IPS-18a (cell line): Measurements from ENCODE around the gene MPV17.

Experiments
- H3K27ac ChIP-seq: one replicate; pipeline ENCODE4 v1.5.1; 2013; ENCODE audit warnings: low read length
- H3K27me3 ChIP-seq: one replicate; pipeline ENCODE4 v1.6.1; 2013; ENCODE audit warnings: mild to moderate bottlenecking, low read length; ENCODE audit not compliant: control insufficient read depth, insufficient read depth
- H3K36me3 ChIP-seq: one replicate; pipeline ENCODE4 v1.6.1; 2013; ENCODE audit warnings: low read depth, low read length; ENCODE audit not compliant: control insufficient read depth
- H3K4me1 ChIP-seq: one replicate; pipeline ENCODE4 v1.6.1; 2013; ENCODE audit warnings: low read depth, low read length; ENCODE audit not compliant: control insufficient read depth
- H3K4me3 ChIP-seq: one replicate; pipeline ENCODE4 v1.5.1; 2013; ENCODE audit warnings: low read length
- H3K9ac ChIP-seq: one replicate; pipeline ENCODE4 v1.6.1; 2013; ENCODE audit warnings: mild to moderate bottlenecking, low read length, moderate library complexity
- H3K9me3 ChIP-seq: one replicate; pipeline ENCODE4 v1.6.1; 2013; ENCODE audit warnings: low read depth, low read length; ENCODE audit not compliant: control insufficient read depth

MPV17 gene

DNA sequence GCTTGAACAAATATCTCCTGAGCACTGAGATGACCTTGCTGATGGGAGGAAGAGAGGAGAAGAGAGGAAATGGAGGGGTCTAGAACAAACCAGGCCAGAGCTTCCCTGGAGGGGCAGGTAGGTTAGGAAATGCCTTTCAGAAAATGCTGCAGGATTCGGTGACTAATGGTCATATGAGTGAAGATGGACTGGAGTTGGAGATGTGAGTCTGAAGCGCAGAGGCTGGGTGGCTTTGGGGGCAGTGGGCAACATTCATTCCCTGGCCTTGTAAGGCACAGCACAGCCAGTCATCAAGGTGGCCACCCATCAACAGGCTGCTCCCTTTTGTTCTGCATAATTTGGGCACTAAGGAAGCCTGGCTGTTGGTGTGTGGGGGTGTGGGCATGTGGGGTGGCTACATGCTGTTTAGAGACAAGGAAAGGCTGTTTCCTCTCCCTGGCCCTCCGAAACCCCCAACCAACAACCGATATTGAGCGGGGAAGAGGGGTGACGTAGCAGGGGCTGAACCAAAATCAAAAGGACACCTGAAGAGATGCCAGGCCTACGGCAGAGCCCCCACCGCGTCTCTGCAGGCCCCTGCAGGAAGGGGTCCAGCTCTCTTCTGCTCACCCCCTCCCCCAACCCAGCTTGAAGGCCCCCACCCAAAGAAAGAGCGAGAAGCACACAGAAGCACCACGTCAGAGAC is 61.5 kb downstream of the MPV17 start:
- peak overlapping the region; percentile 9 for H3K9ac ChIP-seq
- no peaks in the 10 kb centered on the region for H3K9me3 ChIP-seq
- H3K27ac ChIP-seq = no peak overlapping the region
- peak overlapping the region; percentile 65 for H3K4me3 ChIP-seq
- peaks cover 11% of the 10 kb centered on the region for H3K4me1 ChIP-seq
- peaks cover 70% of the 10 kb centered on the region for H3K27me3 ChIP-seq
- no peaks in the 10 kb centered on the region for H3K36me3 ChIP-seq
